ENCODE data around the gene KCNK2. TPM values are rescaled to one million over a fixed set of nuclear protein-coding genes. Genes with fewer than 3 reads are reported as not detected.

The KCNK2 gene
- total and polyA plus RNA-seq, 10 donors = 0.13 to 0.17 TPM; not detected in 8

DNA sequence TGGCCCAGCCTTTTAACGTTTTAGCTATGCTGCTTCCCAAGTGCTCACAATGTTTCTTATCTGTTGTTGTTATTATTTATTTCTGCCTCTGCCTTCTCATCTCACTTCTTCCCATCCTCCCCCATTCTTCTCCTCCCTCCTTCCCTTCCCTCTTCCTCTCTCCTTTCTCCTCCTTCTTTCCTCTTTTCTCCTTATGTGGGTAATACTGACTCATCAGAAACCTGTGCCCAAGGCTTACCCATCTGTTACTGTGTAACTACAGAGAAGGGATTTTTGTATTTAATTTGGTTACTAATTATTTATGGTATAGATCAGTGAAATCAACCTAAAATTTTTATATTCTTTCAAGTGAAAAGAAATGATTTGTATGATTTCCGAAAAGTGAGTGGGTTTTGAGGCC is 120.3 kb downstream of the KCNK2 start:
- Histone ChIP-seq H3K4me1 (no peaks in the 10 kb centered on the region), H3K27me3 (replicated peaks in 1 of 7) (no peaks in the 10 kb centered on the region), H3K27ac (no peak overlapping the region), H3K4me3 (no peak overlapping the region), H3K9me3 (no peaks in the 10 kb centered on the region), H3K36me3 (no peaks in the 10 kb centered on the region)
- WGBS, 5 donors = 75 to 88% (median 80%) methylated on average over 2 of the region's 2 CpGs
- TF ChIP-seq POLR2AphosphoS5 (IDR thresholded peaks at IDR 0.05) (no peak), POLR2A (IDR thresholded peaks at IDR 0.05) (no peak)
- TF ChIP-seq, protein P1, sequence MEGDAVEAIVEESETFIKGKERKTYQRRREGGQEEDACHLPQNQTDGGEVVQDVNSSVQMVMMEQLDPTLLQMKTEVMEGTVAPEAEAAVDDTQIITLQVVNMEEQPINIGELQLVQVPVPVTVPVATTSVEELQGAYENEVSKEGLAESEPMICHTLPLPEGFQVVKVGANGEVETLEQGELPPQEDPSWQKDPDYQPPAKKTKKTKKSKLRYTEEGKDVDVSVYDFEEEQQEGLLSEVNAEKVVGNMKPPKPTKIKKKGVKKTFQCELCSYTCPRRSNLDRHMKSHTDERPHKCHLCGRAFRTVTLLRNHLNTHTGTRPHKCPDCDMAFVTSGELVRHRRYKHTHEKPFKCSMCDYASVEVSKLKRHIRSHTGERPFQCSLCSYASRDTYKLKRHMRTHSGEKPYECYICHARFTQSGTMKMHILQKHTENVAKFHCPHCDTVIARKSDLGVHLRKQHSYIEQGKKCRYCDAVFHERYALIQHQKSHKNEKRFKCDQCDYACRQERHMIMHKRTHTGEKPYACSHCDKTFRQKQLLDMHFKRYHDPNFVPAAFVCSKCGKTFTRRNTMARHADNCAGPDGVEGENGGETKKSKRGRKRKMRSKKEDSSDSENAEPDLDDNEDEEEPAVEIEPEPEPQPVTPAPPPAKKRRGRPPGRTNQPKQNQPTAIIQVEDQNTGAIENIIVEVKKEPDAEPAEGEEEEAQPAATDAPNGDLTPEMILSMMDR (IDR thresholded peaks at IDR 0.05 in 8 of 11, conservative IDR thresholded peaks at IDR 0.05 in 3 of 11) = no peak
- no peak for DNase-seq
- intact Hi-C loops (cut with DNase I; ENCODE audit: low total_unique reads) = no loop called here

DNA sequence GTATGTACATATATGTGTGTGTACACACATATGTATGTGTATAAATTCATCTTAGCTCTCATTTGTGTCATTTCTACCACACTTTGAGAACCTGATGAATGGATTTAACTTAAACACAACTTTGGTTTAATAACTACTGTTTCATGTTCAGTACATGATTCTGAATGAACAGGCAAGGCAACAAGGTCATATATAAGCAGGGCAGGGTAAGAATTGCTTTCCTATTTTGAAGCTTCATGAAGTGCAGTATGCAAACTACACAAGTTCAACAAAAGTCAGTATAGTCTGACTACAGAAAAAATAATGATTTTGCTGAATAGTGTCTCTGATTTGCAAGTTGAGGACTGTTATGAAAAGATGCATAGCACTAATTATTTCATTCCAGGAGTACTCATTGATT is 127.6 kb downstream of the KCNK2 start:
- Histone ChIP-seq H3K4me3 (no peak overlapping the region), H3K36me3 (no peaks in the 10 kb centered on the region), H3K27ac (no peak overlapping the region), H3K4me1 (no peaks in the 10 kb centered on the region), H3K9me3 (no peaks in the 10 kb centered on the region), H3K27me3 (replicated peaks in 1 of 7) (no peaks in the 10 kb centered on the region)
- intact Hi-C loops (cut with DNase I; ENCODE audit: low total_unique reads) = no loop called here
- no peak for DNase-seq
- TF ChIP-seq, protein P1 (IDR thresholded peaks at IDR 0.05 in 8 of 11, conservative IDR thresholded peaks at IDR 0.05 in 3 of 11) = no peak
- TF ChIP-seq POLR2AphosphoS5 (IDR thresholded peaks at IDR 0.05) (no peak), POLR2A (IDR thresholded peaks at IDR 0.05) (no peak)

DNA sequence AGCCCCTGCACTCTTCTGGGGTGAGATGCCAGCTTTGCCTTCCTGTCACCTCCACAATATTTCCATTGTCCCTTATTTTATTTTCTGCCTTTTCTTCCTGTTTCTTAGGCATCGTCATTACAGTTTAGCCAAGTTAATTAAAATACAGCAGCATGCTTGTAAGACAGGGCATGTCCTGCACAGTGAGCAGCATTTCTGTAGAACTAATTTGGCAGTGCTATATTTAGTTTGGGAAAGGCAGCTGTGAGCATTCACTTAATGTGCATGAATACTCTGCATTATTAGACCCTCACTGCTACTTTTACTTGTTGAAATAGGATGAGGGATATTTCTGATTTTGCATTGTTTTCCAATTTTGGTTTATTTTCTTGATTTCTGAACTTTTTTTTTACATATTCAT is 133.3 kb downstream of the KCNK2 start:
- intact Hi-C loops (cut with DNase I; ENCODE audit: low total_unique reads) = no loop called here
- no peak for TF ChIP-seq POLR2AphosphoS5 (IDR thresholded peaks at IDR 0.05)
- TF ChIP-seq, protein P1 (IDR thresholded peaks at IDR 0.05 in 8 of 11, conservative IDR thresholded peaks at IDR 0.05 in 3 of 11) = no peak
- TF ChIP-seq POLR2A (IDR thresholded peaks at IDR 0.05) = no peak
- Histone ChIP-seq H3K4me3 (no peak overlapping the region), H3K27me3 (replicated peaks in 1 of 7) (no peaks in the 10 kb centered on the region), H3K27ac (no peak overlapping the region), H3K36me3 (no peaks in the 10 kb centered on the region), H3K9me3 (no peaks in the 10 kb centered on the region), H3K4me1 (no peaks in the 10 kb centered on the region)
- DNase-seq = no peak
- WGBS, 5 donors = 62 to 72% (median 69%) methylated on average over 1 of the region's 1 CpG

DNA sequence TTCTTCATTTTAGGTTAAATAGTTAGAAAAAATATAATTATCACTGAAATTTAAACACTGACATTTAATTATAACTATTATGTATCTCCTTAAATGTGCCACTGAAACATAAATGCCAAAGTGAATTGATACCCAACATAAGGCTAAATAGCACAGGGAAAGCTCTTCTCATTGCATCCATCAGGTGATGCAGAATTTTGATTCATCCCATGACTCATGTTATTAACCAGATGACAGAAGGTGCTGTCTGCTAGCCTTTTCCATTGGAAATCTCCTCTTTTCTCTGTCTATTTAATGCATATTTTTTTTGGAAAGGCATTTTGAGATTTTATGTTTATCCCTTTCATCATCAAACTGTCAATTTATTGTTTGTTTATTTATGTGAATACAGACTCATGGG is 136.8 kb downstream of the KCNK2 start:
- Histone ChIP-seq H3K4me3 (no peak overlapping the region), H3K4me1 (no peaks in the 10 kb centered on the region), H3K27ac (no peak overlapping the region), H3K36me3 (no peaks in the 10 kb centered on the region), H3K27me3 (replicated peaks in 1 of 7) (no peaks in the 10 kb centered on the region), H3K9me3 (no peaks in the 10 kb centered on the region)
- TF ChIP-seq POLR2A (IDR thresholded peaks at IDR 0.05) (no peak), POLR2AphosphoS5 (IDR thresholded peaks at IDR 0.05) (no peak)
- TF ChIP-seq, protein P1 (IDR thresholded peaks at IDR 0.05 in 8 of 11, conservative IDR thresholded peaks at IDR 0.05 in 3 of 11) = no peak
- intact Hi-C loops (cut with DNase I; ENCODE audit: low total_unique reads) = no loop called here
- DNase-seq = no peak
